ENCODE results near the gene COL5A3.
A peak's percentile ranks its signal among the peaks of the same experiment; 100 is the strongest.
"Not testable (repeated sequence)": the region's sequence is repeated elsewhere in the genome, so short reads cannot be mapped to it uniquely, and the experiment has no call there.

Gene COL5A3

GRCh38 chr19:10010247-10010691, at the start of gene COL5A3:
Gene COL5A3, minus strand, starts transcription at chr19:10010504. Its CDS starts 119 bp downstream, at chr19:10010385.
- no peak for DNase-seq

GRCh38 chr19:10052602-10053360, 42.5 kb upstream of the COL5A3 start:
- no peak for DNase-seq

- DNase-seq = no peak
Measured at GRCh38 chr19:10049626-10050025, 39.3 kb upstream of the COL5A3 start.

GRCh38 chr19:10045371-10045770, 35.1 kb upstream of the COL5A3 start:
- no peak for DNase-seq

- DNase-seq = no peak
Measured at GRCh38 chr19:10044390-10044789, 34.1 kb upstream of the COL5A3 start.

- DNase-seq = no peak
Measured at GRCh38 chr19:10043286-10043927, 33.1 kb upstream of the COL5A3 start.

GRCh38 chr19:10037809-10038208, 27.5 kb upstream of the COL5A3 start:
- no peak for DNase-seq

- no peak for DNase-seq
Measured at GRCh38 chr19:10037367-10037766, 27.1 kb upstream of the COL5A3 start.

- DNase-seq = no peak
Measured at GRCh38 chr19:10036601-10037071, 26.3 kb upstream of the COL5A3 start.

- no peak for DNase-seq
Measured at GRCh38 chr19:10033614-10034013, 23.3 kb upstream of the COL5A3 start.

- peak; percentile 66 for DNase-seq
Measured at GRCh38 chr19:10027158-10027997, 17.1 kb upstream of the COL5A3 start.

GRCh38 chr19:10026744-10027143, 16.4 kb upstream of the COL5A3 start:
- no peak for DNase-seq

GRCh38 chr19:10023096-10023495, 12.8 kb upstream of the COL5A3 start:
- DNase-seq = not testable (repeated sequence)

GRCh38 chr19:10021863-10022262, 11.6 kb upstream of the COL5A3 start:
- DNase-seq = no peak

- DNase-seq = no peak
Measured at GRCh38 chr19:10021446-10021845, 11.1 kb upstream of the COL5A3 start.

GRCh38 chr19:10020851-10021250, 10.5 kb upstream of the COL5A3 start:
- DNase-seq = no peak

GRCh38 chr19:10019246-10019645, 8.9 kb upstream of the COL5A3 start:
- no peak for DNase-seq

GRCh38 chr19:10018786-10019185, 8.5 kb upstream of the COL5A3 start:
- DNase-seq = no peak

- DNase-seq = no peak
Measured at GRCh38 chr19:10018263-10018662, 8.0 kb upstream of the COL5A3 start.

GRCh38 chr19:10013834-10014618, 3.7 kb upstream of the COL5A3 start:
- no peak for DNase-seq

GRCh38 chr19:10013316-10013715, 3.0 kb upstream of the COL5A3 start, which contains the start of gene RDH8:
Gene RDH8, plus strand, starts transcription at chr19:10013483. Its CDS starts 15 bp downstream, at chr19:10013498.
- DNase-seq = no peak

- no peak for DNase-seq
Measured at GRCh38 chr19:10011974-10012373, 1.7 kb upstream of the COL5A3 start.

All from stimulated activated naive CD4-positive, alpha-beta T cell treated with Interleukin-2 at 50 U/mL for 16 hours (primary cell).